ENCODE measurements around the gene TRIM22.

TRIM22 gene

GRCh38 chr11:5746614-5747013, 57.0 kb downstream of the TRIM22 start:
- Mint-ChIP-seq H3K4me1 (no peaks in the 10 kb centered on the region), H3K27me3 (no peaks in the 10 kb centered on the region), H3K36me3 (ENCODE audit: low read depth) (peaks cover under 1% of the 10 kb centered on the region), H3K9me3 (peaks cover 8% of the 10 kb centered on the region), H3K27ac (no peak overlapping the region), H3K4me3 (no peak overlapping the region)
- DNase-seq (no peak), ATAC-seq (no peak)

DNA sequence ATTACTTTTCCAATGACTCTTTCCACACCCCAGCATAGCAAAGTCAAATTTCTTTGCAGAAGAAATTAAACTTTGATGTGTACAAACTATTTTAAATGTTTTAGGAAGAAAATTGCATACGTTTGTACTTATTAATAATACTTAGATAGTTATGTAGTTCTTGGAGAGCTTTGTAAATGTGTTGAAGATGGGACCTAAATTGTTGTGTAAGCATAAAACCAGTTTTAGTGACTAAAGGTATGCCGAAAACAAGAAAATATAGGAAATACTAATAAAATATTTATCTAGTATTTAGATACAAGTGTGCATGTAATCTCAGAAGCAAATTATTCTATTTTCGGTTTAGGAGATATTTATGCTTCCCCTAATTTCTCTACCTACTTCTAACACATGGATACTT, 60.2 kb downstream of the TRIM22 start:
- ATAC-seq (no peak), DNase-seq (no peak)
- Mint-ChIP-seq H3K4me1 (no peaks in the 10 kb centered on the region), H3K36me3 (ENCODE audit: low read depth) (no peaks in the 10 kb centered on the region), H3K27ac (no peak overlapping the region), H3K27me3 (no peaks in the 10 kb centered on the region), H3K9me3 (no peaks in the 10 kb centered on the region), H3K4me3 (no peak overlapping the region)

DNA sequence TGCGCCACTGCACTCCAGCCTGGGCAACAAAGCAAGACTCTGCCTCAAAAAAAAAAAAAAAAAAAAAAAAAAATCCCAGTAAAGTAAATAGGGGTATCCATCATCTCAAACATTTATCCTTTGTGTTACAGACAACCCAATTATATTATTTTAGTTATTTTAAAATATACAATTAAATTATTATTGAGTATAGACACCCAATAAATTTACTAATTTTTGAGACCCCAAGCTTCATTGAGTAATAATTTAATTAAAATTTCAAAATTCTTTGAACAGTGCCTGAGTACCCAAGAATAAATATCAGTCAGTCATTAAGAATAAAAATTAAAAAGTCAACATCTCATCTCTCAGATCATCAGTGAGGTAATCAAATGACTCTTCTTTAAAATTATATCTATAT, 64.4 kb downstream of the TRIM22 start, which contains the start of gene OR52N4:
TSS of gene OR52N4 (plus strand) at position 301 of the 400 bp plus-strand sequence. CDS start 498 bp downstream, outside the sequence.
- ATAC-seq (no peak), DNase-seq (no peak)
- H3K36me3 Mint-ChIP-seq (ENCODE audit: low read depth) = no peaks in the 10 kb centered on the region
- no peaks in the 10 kb centered on the region for H3K27me3 Mint-ChIP-seq
- no peak within 1 kb of the TSS for H3K4me3 Mint-ChIP-seq
- H3K4me1 Mint-ChIP-seq = no peaks in the 10 kb centered on the region
- no peak within 1 kb of the TSS for H3K27ac Mint-ChIP-seq
- H3K9me3 Mint-ChIP-seq = no peaks in the 10 kb centered on the region
